ENCODE measurements around the gene DNMT1. TPM values are rescaled to one million over a fixed set of nuclear protein-coding genes. Genes with fewer than 3 reads are reported as not detected.
A peak's percentile ranks its signal among the peaks of the same experiment; 100 is the strongest.

DNMT1 gene
- total RNA-seq, 4 donors from 2014 or later: 29.5 to 80.6 (median 48.4) TPM

GRCh38 chr19:10120538-10121189, 74.1 kb downstream of the DNMT1 start:
- TF ChIP-seq POLR2A (IDR thresholded peaks at IDR 0.05): no peak
- no peak for TF ChIP-seq CTCF (IDR thresholded peaks at IDR 0.05)
- H3K36me3 ChIP-seq: peaks cover 14 to 33% (median 21%) of the 10 kb centered on the region in 3 donors
- H3K27me3 ChIP-seq: no peaks in the 10 kb centered on the region
- H3K4me1 ChIP-seq: peaks cover 17 to 48% (median 20%) of the 10 kb centered on the region in 3 donors
- peak overlapping the region in 3 of 4 donors; percentile 23 to 33 (median 27) for H3K4me3 ChIP-seq
- intact Hi-C loops (cut with DNase I): no loop called here
- WGBS, 2 donors: 35 to 49% methylated on average over 9 of the region's 9 CpGs
- no peaks in the 10 kb centered on the region for H3K9me3 ChIP-seq
- peak overlapping the region; percentile 70 to 89 (median 81) for H3K27ac ChIP-seq
- no peak for DNase-seq

GRCh38 chr19:10118960-10119359, 75.8 kb downstream of the DNMT1 start:
- peak overlapping the region; percentile 75 to 89 (median 88) for H3K27ac ChIP-seq
- no peaks in the 10 kb centered on the region for H3K9me3 ChIP-seq
- no peak for TF ChIP-seq CTCF (IDR thresholded peaks at IDR 0.05)
- TF ChIP-seq POLR2A (IDR thresholded peaks at IDR 0.05): no peak
- H3K4me3 ChIP-seq: peak overlapping the region; percentile 65 to 99 (median 92)
- H3K36me3 ChIP-seq: peaks cover 19 to 47% (median 34%) of the 10 kb centered on the region in 3 donors
- peaks cover 17 to 48% (median 20%) of the 10 kb centered on the region in 3 donors for H3K4me1 ChIP-seq
- intact Hi-C loops (cut with DNase I): loop anchor here (10.0 kb wide), 1 partner anchor 136 kb away; the partner anchor contains the start of gene MRPL4
- WGBS, 2 donors: 18 to 44% methylated on average over 4 to 9 of the region's 12 CpGs
- H3K27me3 ChIP-seq: no peaks in the 10 kb centered on the region
- no peak for DNase-seq

DNA sequence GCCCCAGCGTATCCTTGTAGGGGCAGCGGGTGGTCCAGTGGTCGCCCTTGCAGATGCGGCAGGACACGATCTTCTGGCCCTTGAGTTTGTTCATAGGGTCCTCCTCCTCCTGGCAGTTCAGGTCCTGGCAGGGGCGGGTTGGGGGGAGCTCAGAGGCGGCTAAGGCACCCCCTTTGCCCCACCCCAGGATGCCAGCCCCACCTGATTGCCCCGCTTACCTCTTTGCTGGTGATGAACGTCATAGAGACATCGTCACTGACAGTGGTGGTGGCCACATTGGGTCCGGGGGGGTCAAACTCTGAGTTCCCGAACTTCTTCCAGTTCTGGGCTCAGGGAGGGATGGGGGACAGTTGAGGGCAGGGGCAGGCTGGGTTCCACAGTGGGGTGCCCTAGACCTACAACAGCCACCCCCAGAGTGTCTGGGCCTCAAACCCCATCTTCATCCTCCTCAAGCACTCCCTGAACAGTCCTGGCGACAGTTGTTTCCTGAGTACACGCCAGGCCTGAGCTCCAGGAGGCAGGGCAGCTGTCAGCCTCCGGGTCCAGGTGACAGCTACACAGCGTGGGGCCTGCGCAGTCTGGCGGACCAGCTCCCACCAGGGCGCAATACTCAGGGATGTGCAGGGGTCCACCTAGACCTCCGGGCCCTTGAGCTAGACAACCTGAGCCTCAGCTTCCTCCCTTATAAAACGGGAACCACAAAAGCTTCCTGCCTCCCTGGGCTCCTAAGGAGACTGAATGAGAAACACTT, 77.7 kb downstream of the DNMT1 start:
- Histone ChIP-seq H3K9me3 (no peaks in the 10 kb centered on the region), H3K27me3 (no peaks in the 10 kb centered on the region), H3K4me1 (peaks cover 21 to 63% (median 33%) of the 10 kb centered on the region in 3 donors), H3K4me3 (no peak overlapping the region), H3K36me3 (peaks cover 19 to 53% (median 35%) of the 10 kb centered on the region in 3 donors), H3K27ac (no peak overlapping the region)
- intact Hi-C loops (cut with DNase I): loop anchor here (10.0 kb wide), 1 partner anchor 138 kb away; the partner anchor contains the start of gene MRPL4
- TF ChIP-seq POLR2A (IDR thresholded peaks at IDR 0.05) (no peak), CTCF (IDR thresholded peaks at IDR 0.05) (no peak)
- no peak for DNase-seq
- 93 to 100% methylated on average over 2 to 6 of the region's 21 CpGs for WGBS, 2 donors

- WGBS, 2 donors: 77 to 86% methylated on average over 15 to 16 of the region's 35 CpGs
- Histone ChIP-seq H3K27ac (no peak overlapping the region), H3K9me3 (no peaks in the 10 kb centered on the region), H3K36me3 (peaks cover 19 to 61% (median 35%) of the 10 kb centered on the region in 3 donors), H3K4me3 (no peak overlapping the region), H3K27me3 (no peaks in the 10 kb centered on the region), H3K4me1 (peaks cover 21 to 63% (median 33%) of the 10 kb centered on the region in 3 donors)
- intact Hi-C loops (cut with DNase I): loop anchor here (10.0 kb wide), 1 partner anchor 139 kb away; the partner anchor contains the start of gene MRPL4
- DNase-seq: no peak
- no peak for TF ChIP-seq CTCF (IDR thresholded peaks at IDR 0.05)
- no peak for TF ChIP-seq POLR2A (IDR thresholded peaks at IDR 0.05)
Observed at GRCh38 chr19:10116085-10116865, 78.5 kb downstream of the DNMT1 start.

Data from esophagus squamous epithelium (tissue), 5 donors.